ENCODE measurements around the gene AJUBA. TPM values are rescaled to one million over a fixed set of nuclear protein-coding genes. Genes with fewer than 3 reads are reported as not detected.
"Not testable (repeated sequence)": the region's sequence is repeated elsewhere in the genome, so short reads cannot be mapped to it uniquely, and the experiment has no call there.

Gene AJUBA
- total RNA-seq, 1 experiment from 2014 or later = 25.9 TPM

- DNase-seq (ENCODE audit: low spot score) = no peak
These were observed 1.1 kb downstream of the AJUBA start for GRCh38 chr14:22981090-22981875.

DNA sequence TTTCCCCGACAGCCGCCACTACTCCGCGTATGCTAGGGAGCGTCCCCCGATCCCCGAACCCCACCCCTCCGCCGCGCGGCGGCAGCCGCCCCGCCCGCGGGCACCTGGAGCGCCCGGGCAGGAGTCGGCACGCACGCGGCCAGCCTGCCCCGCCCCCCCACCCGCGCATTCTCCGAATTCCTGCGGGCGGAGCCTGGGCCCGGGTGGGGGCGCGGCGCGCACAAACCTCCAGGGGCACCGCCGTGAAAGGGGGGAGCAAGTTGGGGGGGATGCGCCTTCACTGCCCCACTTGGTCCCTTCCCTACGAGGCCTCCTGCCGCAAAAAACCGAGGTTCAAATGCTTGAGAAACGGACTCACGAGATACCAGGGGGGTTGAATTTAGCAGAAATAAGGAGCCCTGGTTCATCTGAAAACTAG is 1.7 kb downstream of the AJUBA start:
- DNase-seq (ENCODE audit: low spot score) = no peak

- DNase-seq (ENCODE audit: low spot score) = no peak
These were observed 2.5 kb downstream of the AJUBA start for GRCh38 chr14:22979748-22980392.

DNA sequence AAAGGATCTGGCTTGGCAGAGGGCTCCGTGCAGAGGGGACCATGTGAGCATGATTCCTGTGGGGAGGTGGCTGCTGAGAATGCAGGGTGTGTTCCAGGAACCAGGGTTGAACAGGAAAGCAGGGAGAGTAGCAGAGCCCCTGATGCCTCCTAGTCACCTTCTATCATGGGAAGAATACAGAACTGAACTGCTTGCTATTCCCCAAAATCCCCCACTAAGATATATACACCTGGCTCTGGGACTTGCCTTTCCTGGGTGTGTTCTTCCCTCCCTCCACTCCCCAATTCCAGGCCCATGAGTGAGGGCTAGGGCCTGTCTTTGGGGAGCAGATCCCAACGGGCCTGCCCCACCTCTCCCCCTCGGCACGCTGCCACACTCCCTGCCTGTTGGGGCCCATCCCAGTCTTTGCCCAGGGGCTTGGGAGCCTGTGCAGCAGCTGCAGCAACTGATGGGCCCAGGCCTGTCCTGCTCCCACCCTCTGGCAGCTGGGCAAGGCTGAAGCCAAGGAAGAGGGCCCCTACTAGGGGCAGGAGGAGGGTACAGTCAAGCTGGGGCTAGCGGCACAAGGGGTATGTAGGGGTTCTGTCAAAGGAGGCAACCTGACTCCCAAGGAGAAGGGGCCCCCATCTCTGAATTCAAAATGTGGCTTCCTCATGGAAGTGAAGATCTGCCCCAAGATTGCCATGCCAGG is 3.2 kb downstream of the AJUBA start:
- DNase-seq (ENCODE audit: low spot score) = no peak

- no peak for DNase-seq (ENCODE audit: low spot score)
These were observed 3.9 kb downstream of the AJUBA start for GRCh38 chr14:22978487-22978837.

DNA sequence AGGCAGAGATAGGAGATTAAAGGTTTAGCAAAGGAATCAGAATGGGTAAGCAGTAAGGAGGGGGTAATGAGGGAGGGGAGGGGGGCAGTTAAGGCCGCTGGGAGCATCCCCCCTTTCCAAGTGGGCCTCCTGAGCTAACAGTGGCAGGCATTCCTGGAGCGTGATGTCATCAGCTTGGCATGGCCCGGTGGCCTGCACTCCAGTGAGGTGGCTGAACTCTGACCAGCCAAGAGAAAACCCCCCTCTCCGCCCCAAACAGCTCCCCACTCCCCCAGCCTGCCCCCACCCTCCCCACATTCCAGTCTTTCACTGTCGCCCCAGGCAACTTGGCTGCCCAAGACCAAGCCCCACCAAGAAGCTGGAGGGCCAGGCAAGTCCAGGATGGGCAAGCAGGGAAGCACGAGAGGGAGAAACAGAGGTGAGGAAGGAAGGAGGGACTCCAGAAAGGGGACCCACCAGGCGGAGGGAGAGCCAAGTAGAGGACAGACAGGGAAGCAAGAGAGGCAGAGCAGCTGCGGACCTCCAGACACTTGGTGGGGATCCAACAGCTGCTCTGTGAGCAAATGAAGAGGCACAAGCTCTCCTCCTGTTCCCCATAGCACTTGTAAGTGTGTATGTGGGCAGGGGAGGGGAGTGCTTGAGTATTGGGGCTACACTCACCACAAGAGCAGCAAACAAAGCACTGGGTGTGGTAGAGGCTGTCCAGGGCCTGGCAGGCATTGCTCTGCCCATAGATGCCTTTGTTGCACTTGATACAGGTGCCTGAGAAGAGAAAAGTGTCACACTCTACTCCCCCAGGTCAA is 4.5 kb downstream of the AJUBA start:
- peak; percentile 81 for DNase-seq (ENCODE audit: low spot score)

- DNase-seq (ENCODE audit: low spot score) = no peak
These were observed 5.0 kb downstream of the AJUBA start for GRCh38 chr14:22977434-22977683.

DNA sequence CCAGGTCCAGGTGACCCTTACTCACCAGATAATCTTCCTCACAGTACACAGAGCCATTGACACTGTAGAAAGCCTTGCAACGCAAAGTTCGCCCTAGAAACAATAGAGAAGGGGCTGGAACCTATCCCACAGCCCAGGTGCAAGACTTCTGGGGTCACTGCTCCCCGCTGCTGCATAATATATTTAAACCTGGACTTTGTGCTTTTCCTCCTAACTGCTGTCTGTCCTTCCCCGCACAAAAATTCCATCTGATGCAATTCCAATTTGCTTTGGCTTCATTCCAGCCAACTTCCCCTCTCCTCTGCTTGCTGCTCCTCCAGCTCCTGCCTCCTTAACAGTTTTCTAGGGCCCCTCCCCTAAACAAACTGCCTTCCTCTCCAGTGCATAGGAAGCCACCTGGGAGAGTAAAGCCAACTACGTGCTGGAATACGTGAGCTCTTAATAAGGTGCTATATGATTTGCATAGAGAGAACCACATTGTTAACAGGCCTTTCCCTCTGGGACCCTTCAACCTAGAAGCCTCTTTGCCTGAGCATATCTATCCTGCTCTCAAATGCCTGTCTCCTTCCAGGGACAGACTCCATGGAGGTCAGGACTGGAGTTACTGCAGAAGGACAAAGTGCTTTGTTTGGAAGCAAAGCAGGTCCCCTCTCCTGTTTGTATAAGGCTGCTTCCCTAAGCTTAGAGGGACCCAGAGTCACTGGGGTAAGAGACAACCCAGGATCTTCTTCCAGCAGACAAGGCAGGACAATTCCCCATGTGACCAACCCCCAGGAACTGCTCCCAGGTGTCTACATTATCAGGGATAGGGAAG is 5.5 kb downstream of the AJUBA start:
- DNase-seq (ENCODE audit: low spot score) = peak; percentile 55

- no peak for DNase-seq (ENCODE audit: low spot score)
These were observed 7.6 kb downstream of the AJUBA start for GRCh38 chr14:22974530-22975313.

GRCh38 chr14:22973217-22974032 is 8.9 kb downstream of the AJUBA start:
- peak; percentile 48 for DNase-seq (ENCODE audit: low spot score)

- DNase-seq (ENCODE audit: low spot score) = no peak
These were observed 9.9 kb downstream of the AJUBA start for GRCh38 chr14:22972313-22972930.

DNA sequence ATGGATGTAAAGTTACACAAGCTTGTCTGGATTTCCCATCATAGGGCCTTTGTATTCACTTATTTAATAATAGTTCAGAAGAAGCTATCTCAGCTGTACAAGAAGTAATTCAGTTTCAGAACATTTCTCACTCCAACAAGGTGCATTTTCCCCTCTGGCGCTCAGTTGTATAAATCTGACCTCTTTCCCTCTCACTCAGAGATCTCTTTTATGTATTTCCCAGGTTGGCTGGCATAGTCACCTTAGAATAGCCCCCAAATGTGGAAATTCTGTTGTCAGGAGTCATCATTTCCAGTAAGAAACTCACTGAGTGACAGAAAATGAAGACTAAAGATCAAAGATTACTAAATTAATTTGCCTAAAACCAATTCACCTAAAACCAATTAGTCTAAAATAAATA is 11.2 kb downstream of the AJUBA start:
- no peak for DNase-seq (ENCODE audit: low spot score)

GRCh38 chr14:22966783-22967269 is 15.5 kb downstream of the AJUBA start:
- DNase-seq (ENCODE audit: low spot score) = no peak

GRCh38 chr14:22965916-22966782 is 16.2 kb downstream of the AJUBA start:
- not testable (repeated sequence) for DNase-seq (ENCODE audit: low spot score)

- DNase-seq (ENCODE audit: low spot score) = no peak
These were observed 20.2 kb downstream of the AJUBA start for GRCh38 chr14:22962061-22962676.

- no peak for DNase-seq (ENCODE audit: low spot score)
These were observed 26.4 kb downstream of the AJUBA start for GRCh38 chr14:22955702-22956569.

GRCh38 chr14:22952418-22952817 is 29.9 kb downstream of the AJUBA start:
- DNase-seq (ENCODE audit: low spot score) = no peak
